DOHH2 (cell line): ENCODE results near the gene MAP3K15.

Experiments used
- H3F3A ChIP-seq: fragments of 200-600 bp; sonication (generic), shearing (Covaris generic); 2 replicates; pipeline ENCODE4 v1.6.0; 2016; ENCODE audit warnings: antibody characterized with exemption, mild to moderate bottlenecking; ENCODE audit not compliant: control insufficient read depth, insufficient read depth
- H3K27ac ChIP-seq: fragments of 200-600 bp; sonication (generic); 2 replicates; pipeline ENCODE4 v1.5.1; 2014; ENCODE audit warnings: low read depth, mild to moderate bottlenecking, low read length, moderate library complexity
- H3K27me3 ChIP-seq: fragments of 200-600 bp; sonication (generic); 2 replicates; pipeline ENCODE4 v1.6.1; 2014; ENCODE audit warnings: mild to moderate bottlenecking, low read length, mixed read lengths; ENCODE audit not compliant: control insufficient read depth
- H3K36me3 ChIP-seq: fragments of 200-600 bp; sonication (generic); 2 replicates; pipeline ENCODE4 v1.6.1; 2014; ENCODE audit warnings: mild to moderate bottlenecking, low read length, moderate library complexity, mixed read lengths; ENCODE audit not compliant: control insufficient read depth
- H3K4me1 ChIP-seq: fragments of 200-600 bp; sonication (generic); 2 replicates; pipeline ENCODE4 v1.6.1; 2014; ENCODE audit warnings: mild to moderate bottlenecking, low read length, mixed read lengths; ENCODE audit not compliant: control insufficient read depth
- H3K4me2 ChIP-seq: fragments of 200-600 bp; sonication (generic); 2 replicates; pipeline ENCODE4 v1.6.0; 2014; ENCODE audit warnings: mild to moderate bottlenecking, low read length, moderate library complexity
- H3K4me3 ChIP-seq: fragments of 200-600 bp; sonication (generic); 2 replicates; pipeline ENCODE4 v1.5.1; 2014; ENCODE audit warnings: mild to moderate bottlenecking, low read length, mixed read lengths
- H3K79me2 ChIP-seq: fragments of 200-600 bp; sonication (generic); 2 replicates; pipeline ENCODE4 v1.6.1; 2014; ENCODE audit warnings: mild to moderate bottlenecking, low read length, mixed read lengths; ENCODE audit not compliant: control insufficient read depth
- H3K9me2 ChIP-seq: fragments of 200-600 bp; sonication (generic); replicated peaks from 2 replicates; pipeline ENCODE4 v1.6.1; 2014; ENCODE audit warnings: mild to moderate bottlenecking, low read length, mixed read lengths; ENCODE audit not compliant: control insufficient read depth
- H3K9me3 ChIP-seq: fragments of 200-600 bp; sonication (generic); 2 replicates; pipeline ENCODE4 v1.6.1; 2014; ENCODE audit warnings: antibody characterized with exemption, low read length, mixed read lengths; ENCODE audit not compliant: control insufficient read depth, insufficient read depth
- H4K20me1 ChIP-seq: fragments of 200-600 bp; sonication (generic); 2 replicates; pipeline ENCODE4 v1.6.0; 2014; ENCODE audit warnings: low read depth, mild to moderate bottlenecking, antibody characterized with exemption, low read length, moderate library complexity; ENCODE audit not compliant: control insufficient read depth, insufficient read depth
- EZH2phosphoT487 ChIP-seq: fragments of 200-600 bp; sonication (generic); IDR thresholded peaks from 2 replicates; pipeline ENCODE4 v1.6.1; 2017; ENCODE audit warnings: borderline replicate concordance, mild to moderate bottlenecking, antibody characterized with exemption, low read length, moderate library complexity, mixed read lengths
- TF ChIP-seq, protein P1 (sequence below): fragments of 200-600 bp; sonication (generic); IDR thresholded peaks from one replicate; pipeline ENCODE4 v1.5.1; 2014; ENCODE audit warnings: antibody characterized with exemption, mild to moderate bottlenecking, low read depth, low read length; ENCODE audit not compliant: poor library complexity, severe bottlenecking

MAP3K15 gene

DNA sequence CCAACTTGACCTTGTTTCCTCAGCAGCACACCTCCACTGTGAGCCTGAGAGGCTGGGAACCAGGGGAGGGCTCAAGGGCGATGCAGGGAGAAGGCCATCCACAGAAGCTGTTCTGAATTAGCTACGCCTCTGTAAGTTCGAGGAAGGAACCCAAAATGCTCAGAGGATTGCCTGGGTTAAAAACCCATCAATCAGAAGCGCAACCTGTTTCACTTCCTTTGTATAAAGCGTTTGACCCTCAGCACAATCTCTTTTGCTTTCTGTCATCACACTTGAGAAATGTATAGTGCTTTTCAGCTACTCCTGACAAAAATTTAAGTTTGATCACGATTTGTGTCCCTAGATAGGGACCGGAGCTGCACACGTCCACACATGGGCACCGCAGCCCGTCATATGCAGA, 48.0 kb upstream of the MAP3K15 start:
- H3K27me3 ChIP-seq, result no peaks in the 10 kb centered on the region
- H3K4me3 ChIP-seq, result no peak overlapping the region
- H3K79me2 ChIP-seq, result no peaks in the 10 kb centered on the region
- H3K9me3 ChIP-seq, result no peaks in the 10 kb centered on the region
- no peaks in the 10 kb centered on the region for H3F3A ChIP-seq
- no peaks in the 10 kb centered on the region for H3K9me2 ChIP-seq
- no peaks in the 10 kb centered on the region for H4K20me1 ChIP-seq
- H3K4me2 ChIP-seq, result no peak overlapping the region
- H3K36me3 ChIP-seq, result no peaks in the 10 kb centered on the region; the same call in 1 of the 2 replicates
- H3K27ac ChIP-seq, result no peak overlapping the region
- no peak for TF ChIP-seq EZH2phosphoT487
- TF ChIP-seq, protein P1, sequence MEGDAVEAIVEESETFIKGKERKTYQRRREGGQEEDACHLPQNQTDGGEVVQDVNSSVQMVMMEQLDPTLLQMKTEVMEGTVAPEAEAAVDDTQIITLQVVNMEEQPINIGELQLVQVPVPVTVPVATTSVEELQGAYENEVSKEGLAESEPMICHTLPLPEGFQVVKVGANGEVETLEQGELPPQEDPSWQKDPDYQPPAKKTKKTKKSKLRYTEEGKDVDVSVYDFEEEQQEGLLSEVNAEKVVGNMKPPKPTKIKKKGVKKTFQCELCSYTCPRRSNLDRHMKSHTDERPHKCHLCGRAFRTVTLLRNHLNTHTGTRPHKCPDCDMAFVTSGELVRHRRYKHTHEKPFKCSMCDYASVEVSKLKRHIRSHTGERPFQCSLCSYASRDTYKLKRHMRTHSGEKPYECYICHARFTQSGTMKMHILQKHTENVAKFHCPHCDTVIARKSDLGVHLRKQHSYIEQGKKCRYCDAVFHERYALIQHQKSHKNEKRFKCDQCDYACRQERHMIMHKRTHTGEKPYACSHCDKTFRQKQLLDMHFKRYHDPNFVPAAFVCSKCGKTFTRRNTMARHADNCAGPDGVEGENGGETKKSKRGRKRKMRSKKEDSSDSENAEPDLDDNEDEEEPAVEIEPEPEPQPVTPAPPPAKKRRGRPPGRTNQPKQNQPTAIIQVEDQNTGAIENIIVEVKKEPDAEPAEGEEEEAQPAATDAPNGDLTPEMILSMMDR, result no peak
- no peaks in the 10 kb centered on the region for H3K4me1 ChIP-seq

DNA sequence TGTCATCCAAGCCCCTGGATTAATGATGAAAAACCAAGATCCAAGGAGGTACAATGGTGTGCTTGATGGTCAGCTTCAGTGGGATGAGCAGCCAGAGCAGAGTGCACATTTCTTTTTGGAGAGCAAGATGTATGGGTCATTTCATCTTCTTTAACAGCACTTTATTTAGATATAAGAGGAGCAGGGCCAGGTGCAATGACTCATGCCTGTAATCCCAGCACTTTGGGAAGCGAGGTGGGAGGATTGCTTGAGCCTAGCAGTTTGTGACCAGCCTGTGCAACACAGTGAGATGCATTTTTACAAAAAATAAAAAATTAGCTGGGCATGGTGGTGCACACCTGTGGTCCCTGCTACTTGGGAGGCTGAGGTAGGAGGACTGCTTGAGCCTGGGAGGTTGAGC, 45.3 kb upstream of the MAP3K15 start:
- Histone ChIP-seq H3K9me3 (no peaks in the 10 kb centered on the region), H3K4me2 (no peak overlapping the region), H3F3A (no peaks in the 10 kb centered on the region), H3K79me2 (no peaks in the 10 kb centered on the region), H3K4me1 (no peaks in the 10 kb centered on the region), H3K4me3 (no peak overlapping the region), H3K27me3 (no peaks in the 10 kb centered on the region), H4K20me1 (no peaks in the 10 kb centered on the region), H3K9me2 (no peaks in the 10 kb centered on the region), H3K36me3 (no peaks in the 10 kb centered on the region; the same call in 1 of the 2 replicates), H3K27ac (no peak overlapping the region)
- TF ChIP-seq, protein P1, result no peak
- TF ChIP-seq EZH2phosphoT487, result no peak

DNA sequence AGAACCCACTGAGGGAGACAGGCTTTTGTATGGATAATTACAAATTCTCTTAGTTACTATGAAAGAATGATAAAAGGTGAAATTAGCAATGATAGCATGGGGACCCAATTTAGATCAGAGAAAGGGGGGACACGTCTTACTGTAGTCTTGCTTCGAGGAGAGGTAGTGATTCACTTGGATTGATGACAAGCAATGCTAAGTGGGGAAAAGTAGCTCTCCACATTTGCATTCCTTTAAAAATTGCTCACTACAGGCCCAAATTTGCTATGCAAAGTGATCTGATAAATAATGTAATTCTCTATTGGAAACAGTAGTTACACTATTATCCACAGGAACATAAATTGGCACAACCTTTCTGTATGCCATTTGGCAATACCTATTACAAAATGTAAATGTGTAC, 42.5 kb upstream of the MAP3K15 start:
- H3K9me2 ChIP-seq, result no peaks in the 10 kb centered on the region
- no peaks in the 10 kb centered on the region for H3K79me2 ChIP-seq
- H3K4me3 ChIP-seq, result no peak overlapping the region
- no peaks in the 10 kb centered on the region for H3K9me3 ChIP-seq
- no peaks in the 10 kb centered on the region for H3K36me3 ChIP-seq
- no peaks in the 10 kb centered on the region for H3K27me3 ChIP-seq
- no peaks in the 10 kb centered on the region for H4K20me1 ChIP-seq
- H3K27ac ChIP-seq, result no peak overlapping the region
- no peaks in the 10 kb centered on the region for H3K4me1 ChIP-seq
- no peak for TF ChIP-seq EZH2phosphoT487
- TF ChIP-seq, protein P1, result no peak
- H3F3A ChIP-seq, result no peaks in the 10 kb centered on the region
- no peak overlapping the region for H3K4me2 ChIP-seq

DNA sequence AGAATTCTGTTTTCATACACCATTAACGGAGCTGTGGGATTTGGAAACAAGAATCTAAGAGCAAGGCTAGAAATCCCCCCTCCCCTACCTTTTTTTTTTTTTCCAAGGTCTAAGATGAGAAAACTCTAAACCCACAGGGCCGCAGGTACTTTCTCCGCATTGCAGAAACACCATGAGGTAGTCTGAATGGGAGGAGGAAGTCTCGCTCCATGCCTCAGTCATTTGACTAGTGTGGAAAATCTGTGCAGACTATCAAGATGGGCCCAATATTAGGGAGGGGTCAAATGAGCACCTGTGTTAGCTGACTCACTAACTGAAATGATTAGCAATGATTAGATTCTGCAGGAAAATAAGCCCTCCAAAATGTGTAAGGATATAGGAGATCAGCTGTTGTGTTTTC, 40.9 kb upstream of the MAP3K15 start:
- H3K79me2 ChIP-seq, result no peaks in the 10 kb centered on the region
- no peaks in the 10 kb centered on the region for H3K9me2 ChIP-seq
- H3K27me3 ChIP-seq, result no peaks in the 10 kb centered on the region
- no peak overlapping the region for H3K4me3 ChIP-seq
- no peak overlapping the region for H3K27ac ChIP-seq
- H3F3A ChIP-seq, result no peaks in the 10 kb centered on the region
- H3K9me3 ChIP-seq, result no peaks in the 10 kb centered on the region
- H3K36me3 ChIP-seq, result no peaks in the 10 kb centered on the region
- H4K20me1 ChIP-seq, result no peaks in the 10 kb centered on the region
- H3K4me2 ChIP-seq, result no peak overlapping the region
- H3K4me1 ChIP-seq, result peaks cover 11% of the 10 kb centered on the region
- TF ChIP-seq EZH2phosphoT487, result no peak
- TF ChIP-seq, protein P1, result no peak
